NB4 (cell line): ENCODE results near the gene KSR2.

ENCODE experiments used
- CTCF ChIP-seq: IDR thresholded peaks from one replicate; pipeline ENCODE4 v1.5.1; 2012; ENCODE audit warnings: low read depth, low read length
- MAX ChIP-seq: IDR thresholded peaks from 2 replicates; pipeline ENCODE4 v1.6.1; 2011; ENCODE audit warnings: low read depth, low read length
- POLR2A ChIP-seq: IDR thresholded peaks from 2 replicates; pipeline ENCODE4 v1.6.1; 2011; ENCODE audit warnings: mild to moderate bottlenecking; ENCODE audit not compliant: insufficient read length; ENCODE audit errors: extremely low read depth

- TF ChIP-seq CTCF (no peak), POLR2A (no peak), MAX (no peak)
Measured at GRCh38 chr12:117892441-117892840, 76.3 kb downstream of the KSR2 start.
